ENCODE measurements around the gene CAGE1. TPM values are rescaled to one million over a fixed set of nuclear protein-coding genes. Genes with fewer than 3 reads are reported as not detected.
"Not testable (repeated sequence)": the region's sequence is repeated elsewhere in the genome, so short reads cannot be mapped to it uniquely, and the experiment has no call there.

Gene CAGE1
- total and polyA plus RNA-seq, 2 experiments from 2014 or later = not detected

DNA sequence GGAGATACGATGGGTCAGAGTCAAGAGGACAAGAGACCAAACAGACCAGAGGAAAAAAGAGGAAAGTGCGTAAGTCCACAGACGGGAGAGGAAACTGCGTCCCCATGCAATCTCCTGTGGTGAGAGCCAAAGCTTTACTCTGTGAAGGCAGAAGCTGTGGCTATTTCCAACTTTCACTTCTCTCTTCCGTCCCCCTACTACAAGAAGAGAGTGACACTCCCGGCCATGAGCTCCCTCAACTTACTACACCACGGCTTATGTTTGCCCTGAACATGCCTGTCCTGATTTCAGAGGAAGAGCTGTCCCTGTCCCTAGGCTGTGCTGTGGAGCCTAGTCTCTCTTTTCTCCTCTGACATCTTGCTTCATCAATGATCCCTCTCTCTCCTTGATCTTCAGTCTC lies 65.0 kb downstream of the CAGE1 start:
- Histone ChIP-seq H3K4me1 (ENCODE audit: insufficient read depth) (no peaks in the 10 kb centered on the region), H3K9me3 (ENCODE audit: low read depth) (no peaks in the 10 kb centered on the region), H3K36me3 (ENCODE audit: low read depth) (no peaks in the 10 kb centered on the region), H3F3A (ENCODE audit: insufficient read depth) (no peaks in the 10 kb centered on the region), H2AFZ (no peak overlapping the region), H3K79me2 (ENCODE audit: insufficient read depth) (no peaks in the 10 kb centered on the region), H3K4me2 (ENCODE audit: unreplicated experiment) (no peak overlapping the region), H3K9me2 (ENCODE audit: insufficient read depth) (no peaks in the 10 kb centered on the region), H3K27ac (no peak overlapping the region), H3K27me3 (replicated peaks; ENCODE audit: insufficient read depth) (no peaks in the 10 kb centered on the region), H3K9ac (no peak overlapping the region), H4K20me1 (ENCODE audit: insufficient read depth) (no peaks in the 10 kb centered on the region), H3K4me3 (no peak overlapping the region)
- no peak for DNase-seq
- in situ Hi-C loops (cut with MboI) = no loop called here
- TF ChIP-seq EZH2 (IDR thresholded peaks at IDR 0.05; ENCODE audit: insufficient read depth, poor library complexity, severe bottlenecking) = no peak
- 73 to 76% methylated on average over 7 of the region's 7 CpGs for WGBS, 2 experiments (ENCODE audit: low coverage in 1 of 2, low lambda C conversion rate in 2 of 2, missing lambda C conversion rate in 2 of 2)

DNA sequence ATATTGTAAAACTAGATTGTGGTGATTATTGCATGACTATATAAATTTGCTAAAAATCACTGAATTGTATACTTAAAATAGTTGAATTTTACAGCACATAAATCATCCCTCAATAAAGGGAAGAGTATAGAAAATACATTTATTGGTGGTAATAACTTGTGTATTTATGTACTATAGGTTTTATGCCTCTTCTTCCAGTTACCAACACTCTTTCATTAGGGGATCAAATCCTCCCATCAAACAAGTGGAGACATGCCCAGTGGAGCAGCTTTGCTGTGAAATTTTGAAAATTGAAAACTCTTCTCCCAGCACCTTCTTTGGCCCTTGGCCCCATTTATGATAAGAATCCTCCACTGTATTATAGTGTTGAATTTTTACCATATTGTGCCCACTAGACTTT lies 66.5 kb downstream of the CAGE1 start:
- Histone ChIP-seq H3K9me3 (ENCODE audit: low read depth) (no peaks in the 10 kb centered on the region), H3K27ac (no peak overlapping the region), H3K79me2 (ENCODE audit: insufficient read depth) (no peaks in the 10 kb centered on the region), H2AFZ (no peak overlapping the region), H3K9ac (no peak overlapping the region), H3K4me1 (ENCODE audit: insufficient read depth) (no peaks in the 10 kb centered on the region), H3K27me3 (replicated peaks; ENCODE audit: insufficient read depth) (no peaks in the 10 kb centered on the region), H3K9me2 (ENCODE audit: insufficient read depth) (no peaks in the 10 kb centered on the region), H4K20me1 (ENCODE audit: insufficient read depth) (no peaks in the 10 kb centered on the region), H3K4me2 (ENCODE audit: unreplicated experiment) (no peak overlapping the region), H3K36me3 (ENCODE audit: low read depth) (no peaks in the 10 kb centered on the region), H3F3A (ENCODE audit: insufficient read depth) (no peaks in the 10 kb centered on the region), H3K4me3 (no peak overlapping the region)
- in situ Hi-C loops (cut with MboI) = no loop called here
- no peak for DNase-seq
- TF ChIP-seq EZH2 (IDR thresholded peaks at IDR 0.05; ENCODE audit: insufficient read depth, poor library complexity, severe bottlenecking) (no peak), EZH2phosphoT487 (IDR thresholded peaks at IDR 0.05; ENCODE audit: insufficient read depth, low read depth) (no peak)

DNA sequence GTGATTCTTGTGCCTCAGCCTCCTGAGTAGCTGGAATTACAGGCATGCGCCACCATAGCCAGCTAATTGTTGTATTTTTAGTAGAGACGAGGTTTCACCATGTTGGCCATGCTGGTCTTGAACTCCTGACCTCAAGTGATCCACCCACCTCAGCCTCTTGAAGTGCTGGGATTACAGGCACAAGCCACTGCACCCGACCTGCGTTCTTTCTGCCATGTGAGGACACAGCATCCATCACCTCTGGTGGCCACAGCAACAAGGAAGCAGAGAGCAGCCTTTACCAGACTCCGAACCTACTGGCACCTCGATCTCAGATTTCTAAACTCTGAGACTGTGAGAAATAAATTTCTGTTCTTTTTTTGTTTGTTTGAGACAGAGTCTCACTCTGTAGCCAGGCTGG lies 67.7 kb downstream of the CAGE1 start:
- H3K79me2 ChIP-seq (ENCODE audit: insufficient read depth); H3K4me1 ChIP-seq (ENCODE audit: insufficient read depth); H3F3A ChIP-seq (ENCODE audit: insufficient read depth); in situ Hi-C loops (cut with MboI); H3K27me3 ChIP-seq (replicated peaks; ENCODE audit: insufficient read depth); H2AFZ ChIP-seq; H3K9me3 ChIP-seq (ENCODE audit: low read depth); H3K4me2 ChIP-seq (ENCODE audit: unreplicated experiment); H3K9ac ChIP-seq; DNase-seq; H3K27ac ChIP-seq; H3K4me3 ChIP-seq; H4K20me1 ChIP-seq (ENCODE audit: insufficient read depth); H3K9me2 ChIP-seq (ENCODE audit: insufficient read depth); H3K36me3 ChIP-seq (ENCODE audit: low read depth): not testable (repeated sequence)
- WGBS, 2 experiments (ENCODE audit: low coverage in 1 of 2, low lambda C conversion rate in 2 of 2, missing lambda C conversion rate in 2 of 2) = 62 to 70% methylated on average over 6 of the region's 6 CpGs

DNA sequence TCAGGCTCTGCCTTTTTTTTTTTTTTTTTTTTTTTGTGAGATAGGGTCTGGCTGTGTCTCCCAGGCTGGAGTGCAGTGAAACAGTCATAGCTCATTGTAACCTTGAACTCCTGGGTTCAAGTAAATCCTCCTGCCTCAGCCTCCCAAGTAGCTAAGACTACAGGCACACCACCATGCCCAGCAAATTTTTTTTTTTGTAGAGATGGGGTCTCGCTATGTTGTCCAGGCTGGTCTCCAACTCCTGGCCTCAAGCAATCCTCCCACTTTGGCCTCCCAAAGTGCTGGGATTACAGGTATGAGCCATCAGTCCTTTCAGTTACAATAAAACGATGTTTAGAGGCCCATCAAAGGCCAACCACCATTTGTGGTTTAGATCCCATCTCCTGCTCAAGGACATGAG lies 70.1 kb downstream of the CAGE1 start:
- H3K27ac ChIP-seq; H3K9me2 ChIP-seq (ENCODE audit: insufficient read depth); H3K9ac ChIP-seq; H2AFZ ChIP-seq; H3K4me3 ChIP-seq; H3K36me3 ChIP-seq (ENCODE audit: low read depth); H3K4me2 ChIP-seq (ENCODE audit: unreplicated experiment); H4K20me1 ChIP-seq (ENCODE audit: insufficient read depth); H3K79me2 ChIP-seq (ENCODE audit: insufficient read depth); DNase-seq; H3K9me3 ChIP-seq (ENCODE audit: low read depth); H3F3A ChIP-seq (ENCODE audit: insufficient read depth); H3K4me1 ChIP-seq (ENCODE audit: insufficient read depth); in situ Hi-C loops (cut with MboI); H3K27me3 ChIP-seq (replicated peaks; ENCODE audit: insufficient read depth): not testable (repeated sequence)
- WGBS, 2 experiments (ENCODE audit: low coverage in 1 of 2, low lambda C conversion rate in 2 of 2, missing lambda C conversion rate in 2 of 2) = 86 to 96% methylated on average over 2 of the region's 2 CpGs

DNA sequence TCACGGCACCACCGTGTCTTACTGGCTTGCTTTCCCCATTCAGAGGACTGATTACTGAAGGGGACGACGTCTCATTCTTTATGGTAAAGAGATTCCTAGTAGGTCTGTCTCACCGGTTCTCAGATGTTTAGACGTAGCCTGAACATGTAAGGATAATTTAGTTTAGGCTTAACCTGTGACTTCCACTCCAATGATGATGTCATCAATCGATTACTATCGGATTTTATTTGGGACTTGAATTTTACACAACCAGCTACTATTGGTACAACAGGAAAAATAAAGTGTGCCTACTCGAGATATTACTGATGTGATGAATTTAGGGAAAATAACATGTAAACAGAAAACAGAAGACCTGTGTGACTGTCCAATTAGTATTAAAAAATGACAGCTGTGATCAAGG lies 72.0 kb downstream of the CAGE1 start:
- in situ Hi-C loops (cut with MboI) = no loop called here
- H3K9me2 ChIP-seq (ENCODE audit: insufficient read depth) = no peaks in the 10 kb centered on the region
- H3K27me3 ChIP-seq (replicated peaks; ENCODE audit: insufficient read depth) = no peaks in the 10 kb centered on the region
- H3K36me3 ChIP-seq (ENCODE audit: low read depth) = no peaks in the 10 kb centered on the region
- H3K27ac ChIP-seq = no peak overlapping the region
- H4K20me1 ChIP-seq (ENCODE audit: insufficient read depth) = no peaks in the 10 kb centered on the region
- peaks cover 4% of the 10 kb centered on the region for H3K79me2 ChIP-seq (ENCODE audit: insufficient read depth)
- DNase-seq = no peak
- TF ChIP-seq EZH2 (IDR thresholded peaks at IDR 0.05; ENCODE audit: insufficient read depth, poor library complexity, severe bottlenecking) = no peak
- TF ChIP-seq EZH2phosphoT487 (IDR thresholded peaks at IDR 0.05; ENCODE audit: insufficient read depth, low read depth) = no peak
- 75 to 78% methylated on average over 9 of the region's 9 CpGs for WGBS, 2 experiments (ENCODE audit: low coverage in 1 of 2, low lambda C conversion rate in 2 of 2, missing lambda C conversion rate in 2 of 2)
- H3K4me1 ChIP-seq (ENCODE audit: insufficient read depth) = peaks cover 5% of the 10 kb centered on the region
- no peak overlapping the region for H3K4me2 ChIP-seq (ENCODE audit: unreplicated experiment)
- H3K4me3 ChIP-seq = no peak overlapping the region
- H3F3A ChIP-seq (ENCODE audit: insufficient read depth) = 0 out of 2 replicates have a peak, but pooled peaks cover 4% of the 10 kb centered on the region
- H3K9ac ChIP-seq = no peak overlapping the region
- H3K9me3 ChIP-seq (ENCODE audit: low read depth) = no peaks in the 10 kb centered on the region
- no peak overlapping the region for H2AFZ ChIP-seq
